Fibroblast of peridontal ligament (primary cell): ENCODE measurements around the gene PPARD.
"Not testable (repeated sequence)": the region's sequence is repeated elsewhere in the genome, so short reads cannot be mapped to it uniquely, and the experiment has no call there.

ENCODE experiments used
- DNase-seq: peaks from one replicate; pipeline ENCODE4 v3.0.0-alpha.2; 2010; ENCODE audit errors: extremely low read depth

Gene PPARD

DNA sequence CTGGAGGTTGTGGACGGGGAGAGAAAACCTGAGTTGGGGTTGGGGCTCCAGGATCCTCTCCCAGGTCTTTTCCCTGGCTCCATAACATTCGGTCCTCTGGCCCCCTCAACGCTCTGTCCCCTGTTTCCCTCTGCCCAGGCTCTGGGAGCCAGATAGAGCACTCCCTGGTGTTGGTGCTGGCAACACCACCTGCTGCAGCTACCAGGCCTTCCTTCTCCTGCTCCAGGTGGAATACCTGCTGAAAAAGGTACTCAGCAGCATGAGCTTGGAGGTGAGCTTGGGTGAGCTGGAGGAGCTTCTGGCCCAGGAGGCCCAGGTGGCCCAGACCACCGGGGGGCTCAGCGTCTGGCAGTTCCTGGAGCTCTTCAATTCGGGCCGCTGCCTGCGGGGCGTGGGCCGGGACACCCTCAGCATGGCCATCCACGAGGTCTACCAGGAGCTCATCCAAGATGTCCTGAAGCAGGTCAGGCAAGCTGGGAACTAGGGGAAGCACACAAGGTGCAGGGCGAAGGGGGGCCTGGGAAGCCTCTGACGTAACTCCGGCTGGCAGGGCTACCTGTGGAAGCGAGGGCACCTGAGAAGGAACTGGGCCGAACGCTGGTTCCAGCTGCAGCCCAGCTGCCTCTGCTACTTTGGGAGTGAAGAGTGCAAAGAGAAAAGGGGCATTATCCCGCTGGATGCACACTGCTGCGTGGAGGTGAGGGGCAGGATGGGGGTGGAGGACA, 30.1 kb upstream of the PPARD start:
- DNase-seq: no peak

DNA sequence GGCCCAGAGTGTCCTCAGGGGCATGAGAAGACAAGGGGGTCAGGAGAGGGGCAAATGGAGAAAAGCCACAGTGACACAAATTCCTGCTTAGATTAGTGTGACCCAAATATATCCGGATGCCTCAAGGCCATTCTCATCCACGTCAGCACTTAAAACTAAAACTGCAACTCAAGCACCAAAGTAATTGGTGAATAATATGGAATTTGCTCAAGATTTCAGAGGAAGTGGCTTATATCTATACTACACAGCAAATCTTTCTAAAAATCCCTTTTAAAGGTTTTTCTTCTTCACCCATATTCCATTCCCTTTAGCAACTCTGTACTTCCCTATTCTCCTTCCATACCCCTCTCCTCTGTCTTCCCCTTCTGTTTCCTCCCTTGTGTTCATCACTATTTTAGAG, 29.6 kb upstream of the PPARD start:
- DNase-seq: no peak

DNA sequence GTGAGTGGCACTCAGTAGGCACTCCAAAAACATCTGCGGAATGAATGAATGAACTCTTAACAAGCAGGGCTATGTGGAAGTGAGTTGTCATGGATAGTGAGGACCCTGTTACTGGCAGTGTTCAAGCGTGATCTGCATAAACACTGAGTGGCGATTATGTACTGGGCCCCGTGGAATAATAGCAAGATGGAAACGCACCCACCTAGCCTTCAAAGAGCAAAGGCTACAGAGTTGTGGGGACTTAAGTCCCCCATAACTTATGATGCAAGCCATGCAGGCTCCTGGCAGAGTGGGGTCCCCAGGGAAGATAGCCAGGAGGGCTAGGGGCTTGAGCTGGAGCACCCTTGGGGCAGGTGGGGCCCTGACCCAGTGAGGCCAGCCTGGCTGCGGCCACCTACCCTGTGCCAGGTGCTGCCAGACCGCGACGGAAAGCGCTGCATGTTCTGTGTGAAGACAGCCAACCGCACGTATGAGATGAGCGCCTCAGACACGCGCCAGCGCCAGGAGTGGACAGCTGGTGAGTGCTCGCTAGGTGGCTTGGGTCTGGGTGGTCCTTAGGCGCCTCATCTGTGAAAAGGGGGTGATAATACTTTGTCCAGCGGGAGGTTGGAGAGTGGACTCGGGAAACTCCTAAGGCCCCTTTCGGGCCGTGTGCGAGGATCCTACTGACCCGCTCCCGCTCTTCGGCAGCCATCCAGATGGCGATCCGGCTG, 24.7 kb upstream of the PPARD start:
- DNase-seq: no peak

DNA sequence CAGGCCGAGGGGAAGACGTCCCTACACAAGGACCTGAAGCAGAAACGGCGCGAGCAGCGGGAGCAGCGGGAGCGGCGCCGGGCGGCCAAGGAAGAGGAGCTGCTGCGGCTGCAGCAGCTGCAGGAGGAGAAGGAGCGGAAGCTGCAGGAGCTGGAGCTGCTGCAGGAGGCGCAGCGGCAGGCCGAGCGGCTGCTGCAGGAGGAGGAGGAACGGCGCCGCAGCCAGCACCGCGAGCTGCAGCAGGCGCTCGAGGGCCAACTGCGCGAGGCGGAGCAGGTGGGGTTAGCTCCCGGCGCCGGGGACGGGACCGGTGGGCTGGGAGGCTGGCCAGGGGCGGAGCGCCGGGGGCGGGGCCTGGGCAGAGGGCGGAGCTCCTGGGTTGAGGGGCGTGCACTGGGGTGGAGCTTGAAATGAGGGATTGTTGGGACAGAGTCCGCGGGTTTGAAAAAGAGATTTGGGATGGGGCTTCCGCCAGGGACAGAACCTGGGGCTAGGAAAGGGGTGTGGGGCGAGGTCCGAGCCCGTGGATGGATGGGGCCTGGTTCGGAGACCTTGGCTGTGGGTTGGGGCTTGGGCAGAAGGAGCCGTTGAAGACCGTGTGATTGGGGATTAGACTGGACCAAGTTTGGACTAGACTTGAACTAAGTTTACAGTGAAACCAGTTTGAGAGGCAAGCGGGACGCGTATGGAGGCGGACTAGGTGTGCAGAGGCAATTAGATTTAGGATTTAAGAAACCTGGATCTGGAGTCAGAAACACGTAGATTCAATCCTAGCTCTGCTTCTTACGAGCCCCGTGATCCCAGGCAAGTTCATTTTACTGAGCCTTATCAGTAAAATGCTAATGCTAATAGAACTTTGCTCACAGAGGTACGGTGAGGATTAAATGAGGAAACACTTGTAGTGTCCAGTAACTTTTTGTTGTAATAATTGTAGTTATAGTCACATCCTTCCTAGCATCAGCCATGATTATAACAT, 23.9 kb upstream of the PPARD start:
- DNase-seq: peak; percentile 59

DNA sequence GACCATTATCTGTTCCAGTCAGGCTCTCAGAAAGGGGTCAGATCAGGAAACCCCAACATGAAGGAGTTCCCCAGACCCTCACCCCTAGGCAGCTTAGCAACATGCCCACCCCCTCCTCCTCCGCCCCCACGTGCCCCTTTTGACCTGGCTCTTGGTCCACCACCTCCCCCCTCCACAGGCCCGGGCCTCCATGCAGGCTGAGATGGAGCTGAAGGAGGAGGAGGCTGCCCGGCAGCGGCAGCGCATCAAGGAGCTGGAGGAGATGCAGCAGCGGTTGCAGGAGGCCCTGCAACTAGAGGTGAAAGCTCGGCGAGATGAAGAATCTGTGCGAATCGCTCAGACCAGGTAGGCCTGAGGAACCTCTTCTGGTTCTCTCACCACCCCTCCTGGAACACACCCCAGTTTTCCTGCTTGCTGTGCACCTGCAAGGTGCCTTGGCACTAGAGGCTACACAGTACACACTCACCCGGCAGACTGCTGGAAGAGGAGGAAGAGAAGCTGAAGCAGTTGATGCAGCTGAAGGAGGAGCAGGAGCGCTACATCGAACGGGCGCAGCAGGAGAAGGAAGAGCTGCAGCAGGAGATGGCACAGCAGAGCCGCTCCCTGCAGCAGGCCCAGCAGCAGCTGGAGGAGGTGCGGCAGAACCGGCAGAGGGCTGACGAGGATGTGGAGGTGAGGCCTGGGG, 22.9 kb upstream of the PPARD start:
- DNase-seq: no peak

DNA sequence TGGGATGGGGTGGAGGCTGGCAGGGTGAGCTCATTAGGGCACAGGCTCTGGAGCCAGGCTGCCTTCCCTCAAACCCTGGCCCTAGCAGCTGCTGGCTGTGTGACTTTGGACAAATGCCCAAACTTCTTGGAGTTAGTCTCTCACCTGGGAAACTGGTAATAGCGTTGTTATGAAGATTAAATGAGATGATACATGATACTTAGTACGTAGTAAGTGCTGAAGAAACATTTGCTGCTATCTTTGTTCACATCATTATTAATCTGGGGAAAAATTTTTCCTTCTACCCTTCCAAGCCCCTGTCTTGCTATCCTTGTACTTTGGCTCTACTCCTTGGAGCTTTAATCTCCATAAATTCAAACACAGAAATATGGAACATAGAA, 22.3 kb upstream of the PPARD start:
- DNase-seq: no peak

DNA sequence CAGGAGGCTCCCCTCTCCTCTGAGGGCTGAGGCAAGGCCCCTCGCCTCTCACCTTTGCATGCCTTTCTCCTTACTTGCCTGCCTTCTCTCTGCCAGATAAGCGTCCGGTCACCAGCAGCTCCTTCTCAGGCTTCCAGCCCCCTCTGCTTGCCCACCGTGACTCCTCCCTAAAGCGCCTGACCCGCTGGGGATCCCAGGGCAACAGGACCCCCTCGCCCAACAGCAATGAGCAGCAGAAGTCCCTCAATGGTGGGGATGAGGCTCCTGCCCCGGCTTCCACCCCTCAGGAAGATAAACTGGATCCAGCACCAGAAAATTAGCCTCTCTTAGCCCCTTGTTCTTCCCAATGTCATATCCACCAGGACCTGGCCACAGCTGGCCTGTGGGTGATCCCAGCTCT, 21.3 kb upstream of the PPARD start:
- DNase-seq: no peak

DNA sequence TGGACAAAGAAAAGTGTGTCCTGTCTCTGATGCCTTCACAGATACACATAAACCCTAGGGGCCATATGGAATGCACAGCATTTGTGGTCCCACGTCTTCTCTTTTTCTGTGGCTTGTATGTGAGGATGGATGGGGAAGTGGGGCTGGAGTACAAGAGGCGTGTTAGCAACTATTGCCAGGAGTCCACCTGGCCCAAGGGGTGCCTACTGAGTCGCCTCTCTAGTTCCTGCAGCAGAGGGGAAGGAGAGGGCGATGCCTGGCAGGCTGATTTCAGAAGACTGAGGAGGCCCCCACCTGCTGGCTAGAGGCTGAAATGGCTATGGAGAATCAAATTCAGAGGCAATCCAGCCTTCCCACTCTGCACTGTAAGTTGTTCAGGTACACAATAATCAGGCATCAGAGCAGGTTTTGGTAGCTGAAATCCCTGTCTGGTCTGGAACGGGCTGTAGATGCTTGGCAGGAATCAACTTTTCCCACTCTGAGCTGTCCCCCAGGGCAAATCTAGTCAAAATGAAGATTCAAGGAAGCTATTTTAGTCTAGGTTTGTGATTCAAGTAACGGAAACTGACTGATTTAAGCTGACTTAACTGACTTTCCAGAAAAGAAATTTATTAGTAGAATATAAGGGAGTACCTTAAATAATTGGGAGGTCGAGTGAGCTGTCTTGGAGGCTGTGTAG, 14.9 kb upstream of the PPARD start:
- DNase-seq: peak; percentile 50

DNA sequence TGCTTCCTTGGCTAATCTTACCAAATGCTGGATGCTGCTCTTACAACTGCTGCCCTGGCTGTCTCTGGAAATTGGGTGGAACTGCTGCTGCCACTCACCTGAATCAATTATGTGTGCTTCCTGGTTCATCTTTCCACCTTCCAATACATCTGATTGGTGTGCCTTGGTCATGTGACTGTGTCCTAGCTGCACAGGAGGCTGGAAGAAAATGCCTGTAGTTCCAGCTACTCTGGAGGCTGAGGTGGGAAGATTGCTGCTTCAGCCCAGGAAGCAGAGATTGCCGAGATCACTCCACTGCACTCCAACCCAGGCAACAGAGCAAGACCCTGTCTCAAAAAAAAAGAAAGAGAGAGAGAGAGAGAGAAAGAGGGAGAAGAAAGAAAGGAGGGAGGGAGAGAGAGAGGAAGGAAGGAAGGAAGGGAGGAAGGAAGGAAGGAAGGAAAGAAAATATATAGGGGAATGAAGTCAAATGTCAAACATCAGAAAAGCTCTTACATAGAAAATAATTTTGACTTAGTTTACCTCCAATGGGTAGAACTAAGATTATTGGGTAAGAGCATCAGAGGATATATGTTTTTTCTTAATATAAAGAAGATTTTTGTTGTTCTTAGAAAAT, 14.1 kb upstream of the PPARD start:
- no peak for DNase-seq

DNA sequence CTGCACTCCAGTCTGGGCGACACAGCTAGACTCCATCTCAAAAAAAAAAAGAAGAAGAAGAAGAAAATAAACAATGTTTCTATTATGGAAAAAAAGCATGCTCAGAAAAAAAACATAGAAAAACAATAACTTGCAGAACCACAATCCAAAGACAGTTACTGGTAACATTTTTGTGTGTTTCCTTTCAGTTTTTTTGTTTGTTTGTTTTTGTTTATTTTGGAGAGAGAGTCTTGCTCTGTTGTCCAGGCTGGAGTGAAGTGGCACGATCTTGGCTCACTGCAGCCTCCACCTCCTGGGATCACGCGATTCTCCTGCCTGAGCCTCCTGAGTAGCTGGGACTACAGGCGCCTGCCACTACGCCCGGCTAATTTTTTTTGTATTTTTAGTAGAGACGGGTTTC, 13.4 kb upstream of the PPARD start:
- DNase-seq: not testable (repeated sequence)

DNA sequence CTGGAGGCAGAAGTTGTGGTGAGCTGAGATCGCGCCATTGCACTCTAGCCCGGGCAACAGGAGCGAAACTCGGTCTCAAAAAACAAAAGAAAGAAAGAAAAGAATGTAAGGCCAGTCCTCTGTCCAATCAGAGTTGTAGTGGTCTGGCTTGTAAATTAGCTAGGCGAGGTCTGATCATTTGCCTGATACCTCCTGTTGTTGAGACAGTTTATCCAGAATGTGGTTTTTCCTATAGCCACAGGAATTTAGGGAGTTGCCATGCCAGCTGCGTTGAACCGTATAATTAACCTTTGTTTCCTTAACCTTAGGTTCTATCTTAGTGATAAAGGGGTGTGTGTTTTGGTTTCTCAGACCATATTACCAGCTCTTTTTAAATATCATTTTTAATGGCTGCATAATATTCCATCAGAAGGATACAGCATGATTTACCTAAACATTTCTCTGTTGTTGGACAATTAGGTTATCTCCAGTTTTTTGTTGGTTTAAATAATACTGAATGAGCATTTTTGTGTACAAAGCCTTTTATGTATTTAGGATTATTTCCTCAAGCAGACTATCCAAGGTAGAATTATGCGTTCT, 11.7 kb upstream of the PPARD start:
- no peak for DNase-seq

DNA sequence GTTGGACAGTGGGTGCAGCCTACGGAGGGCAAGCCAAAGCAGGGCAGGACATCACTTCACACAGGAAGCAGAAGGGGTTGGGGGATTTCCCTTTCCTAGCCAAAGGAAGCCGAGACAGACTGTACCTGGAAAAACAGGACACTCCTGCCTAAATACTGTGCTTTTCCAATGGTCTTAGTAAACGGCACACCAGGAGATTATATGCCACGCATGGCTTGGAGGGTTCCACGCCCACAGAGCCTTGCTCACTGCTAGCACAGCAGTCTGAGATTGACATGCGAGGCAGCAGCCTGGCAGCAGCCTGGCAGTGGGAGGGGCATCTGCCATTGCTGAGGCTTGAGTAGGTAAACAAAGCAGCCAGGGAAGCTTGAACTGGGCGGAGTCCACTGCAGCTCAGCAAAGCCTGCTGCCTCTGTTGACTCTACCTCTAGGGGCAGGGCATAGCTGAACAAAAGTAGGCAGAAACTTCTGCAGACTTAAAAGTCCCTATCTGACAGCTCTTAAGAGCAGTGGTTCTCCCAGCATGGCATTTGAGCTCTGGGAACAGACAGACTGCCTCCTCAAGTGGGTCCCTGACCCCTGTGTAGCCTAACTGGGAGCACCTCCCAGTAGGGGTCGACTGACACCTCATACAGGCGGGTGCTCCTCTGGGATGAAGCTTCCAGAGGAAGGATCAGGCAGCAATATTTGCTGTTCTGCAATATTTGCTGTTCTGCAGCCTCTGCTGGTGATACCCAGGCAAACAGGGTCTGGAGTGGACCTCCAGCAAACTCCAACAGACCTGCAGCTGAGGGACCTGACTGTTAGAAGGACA, 10.1 kb upstream of the PPARD start:
- DNase-seq: not testable (repeated sequence)

DNA sequence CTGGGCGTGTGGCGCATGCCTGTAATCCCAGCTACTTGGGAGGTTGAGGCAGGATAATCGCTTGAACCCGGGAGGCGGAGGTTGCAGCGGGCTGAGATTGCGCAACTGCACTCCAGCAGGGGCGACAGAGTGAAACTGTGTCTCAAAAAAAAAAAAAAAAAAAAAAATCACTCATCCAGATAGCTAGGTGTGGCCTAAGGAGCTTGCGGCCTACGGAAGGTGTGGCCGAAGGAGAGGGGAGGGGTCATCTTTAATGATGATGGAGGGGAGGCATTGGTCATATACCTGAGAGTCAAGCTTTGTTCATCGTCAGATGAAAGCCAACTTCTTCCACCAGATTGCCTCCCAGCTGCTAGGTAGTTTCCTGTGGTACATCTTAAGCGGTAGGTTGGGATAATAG, 801 bp upstream of the PPARD start:
- DNase-seq: no peak

DNA sequence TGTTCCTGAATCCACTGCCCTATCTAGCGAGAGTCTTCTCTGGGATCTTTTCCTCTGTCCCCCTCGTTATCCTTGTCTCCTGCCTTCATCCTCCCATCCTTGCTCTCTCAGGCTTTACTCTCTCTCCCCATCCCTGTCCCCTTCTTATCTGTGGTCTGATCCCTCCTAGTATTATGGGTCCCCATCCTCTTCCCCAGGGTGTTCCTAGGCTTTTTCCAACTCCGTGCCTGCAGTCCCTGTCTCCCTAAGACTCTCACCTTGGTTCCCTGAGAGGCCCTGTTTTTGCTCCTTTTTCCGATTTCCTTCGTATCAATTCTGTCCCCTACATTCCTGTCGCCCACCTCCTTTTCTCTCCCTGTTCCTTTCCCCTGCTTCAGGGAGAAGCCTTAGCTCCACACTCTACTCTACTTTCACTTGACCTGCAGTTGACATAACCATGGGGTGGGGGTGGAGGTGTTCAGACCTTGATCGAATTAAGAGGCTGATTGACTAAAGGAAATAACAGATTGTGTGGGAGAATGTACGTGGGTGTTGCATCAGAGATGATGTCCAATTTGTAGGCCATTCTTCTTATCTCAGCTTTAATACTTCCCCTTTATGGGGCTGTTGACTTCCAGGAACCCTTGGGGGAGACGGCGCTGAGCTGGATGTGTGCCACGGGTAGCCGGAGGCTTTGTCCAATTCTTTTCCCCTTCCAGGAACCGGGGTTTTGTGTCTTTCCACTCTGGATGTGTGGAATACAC, 905 bp downstream of the PPARD start:
- DNase-seq: peak; percentile 41

DNA sequence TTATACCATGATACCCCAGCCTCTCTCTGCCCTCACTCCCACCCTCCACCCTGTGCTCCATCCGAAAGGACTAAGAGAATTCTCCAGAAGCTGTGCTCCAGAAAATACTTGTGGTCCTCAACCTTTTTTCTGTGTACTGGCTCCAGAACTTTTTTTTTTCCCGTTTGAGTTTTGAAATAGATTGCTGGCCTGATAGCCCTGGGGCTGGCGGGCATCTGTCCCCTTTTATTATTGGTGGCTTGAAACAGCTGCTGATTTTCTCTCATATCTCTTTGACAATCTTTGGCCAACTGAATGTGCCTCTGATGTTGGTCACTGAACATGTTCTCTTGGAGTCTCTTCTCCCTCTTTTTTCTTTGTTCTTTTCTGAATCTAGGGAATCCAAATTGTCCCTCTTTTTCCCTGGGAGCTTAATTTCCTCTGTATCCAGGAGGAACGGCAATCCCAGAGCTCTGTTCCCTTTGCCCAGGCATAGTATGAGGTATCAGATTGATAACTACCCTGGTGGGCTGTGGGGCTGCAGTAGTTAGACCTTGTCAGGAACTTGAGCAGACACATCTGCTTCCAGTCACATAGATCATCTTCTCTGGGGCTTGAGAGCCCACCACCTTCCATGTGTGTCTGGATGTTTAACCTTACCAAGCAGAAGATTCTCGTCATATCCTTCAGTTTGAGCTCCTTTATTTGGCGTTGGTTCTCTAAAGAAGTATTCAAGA, 1.6 kb downstream of the PPARD start:
- DNase-seq: no peak

DNA sequence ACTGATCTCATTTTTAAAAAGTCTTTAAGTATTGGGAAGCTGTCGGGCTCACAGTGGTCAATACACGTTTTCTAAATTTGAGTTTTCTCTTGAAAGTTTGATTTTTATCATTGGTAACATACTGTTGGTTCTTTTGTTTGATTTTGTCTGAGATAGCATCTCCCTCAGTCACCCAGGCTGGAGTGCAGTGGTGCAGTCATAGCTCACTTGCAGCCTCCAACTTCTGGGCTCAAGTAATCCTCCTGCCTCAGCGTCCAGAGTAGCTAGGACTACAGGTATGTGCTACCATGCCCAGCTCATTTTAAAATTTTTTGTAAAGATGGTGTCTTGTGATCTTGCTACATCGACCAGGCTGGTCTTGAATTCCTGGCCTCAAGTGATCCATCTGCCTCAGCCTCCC, 9.1 kb downstream of the PPARD start:
- DNase-seq: no peak

DNA sequence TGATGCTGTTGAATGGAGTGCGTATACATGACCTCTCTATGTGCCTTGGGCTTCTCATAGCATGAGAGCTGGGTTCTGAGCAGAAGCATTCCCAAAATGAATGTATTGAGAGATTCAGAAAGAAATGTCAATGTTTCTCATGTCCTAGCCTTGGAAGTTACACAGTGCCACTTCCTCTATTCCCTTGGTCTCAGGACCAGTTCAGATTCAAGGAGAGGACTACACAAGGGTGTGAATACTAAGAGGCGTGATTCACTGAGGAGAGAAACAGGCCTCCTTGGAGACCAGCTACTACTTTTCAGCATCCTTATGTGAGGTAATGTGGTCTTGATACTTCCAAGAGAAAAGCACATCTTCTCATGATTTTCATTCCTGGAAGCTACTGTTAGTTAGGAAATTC, 10.4 kb downstream of the PPARD start:
- no peak for DNase-seq
